Measurements from ENCODE around the gene TRIM15. TPM values are rescaled to one million over a fixed set of nuclear protein-coding genes. Genes with fewer than 3 reads are reported as not detected.

TRIM15 gene
- total RNA-seq, 1 experiment from 2014 or later, result 0.35 TPM

GRCh38 chr6:30130179-30130679 is 33.1 kb upstream of the TRIM15 start:
- no peak overlapping the region for H3K4me3 Mint-ChIP-seq
- H3K27ac Mint-ChIP-seq, result no peak overlapping the region
- peaks cover 78% of the 10 kb centered on the region for H3K27me3 Mint-ChIP-seq (ENCODE audit: low read depth)
- TF ChIP-seq USF1 (CRISPR knock-in tag; IDR thresholded peaks at IDR 0.05) (no peak), ZNF396 (CRISPR knock-in tag; IDR thresholded peaks at IDR 0.05; ENCODE audit: borderline replicate concordance) (no peak)
- H3K4me1 Mint-ChIP-seq, result peaks cover 17% of the 10 kb centered on the region
- no peak for ATAC-seq
- H3K9me3 Mint-ChIP-seq, result no peaks in the 10 kb centered on the region
- no peaks in the 10 kb centered on the region for H3K36me3 Mint-ChIP-seq
- ChIA-PET POLR2A (interaction anchor here (1.1 kb wide), 1 partner anchor 27 kb away, joined by 3 read pairs; no protein-coding TSS in a partner anchor), CTCF (interaction anchor here (0.8 to 13.4 kb wide), 14 partner anchors 9 to 278 kb away, joined by 3 to 389 read pairs (median 5); partner anchors contain the start of gene TRIM39)
- no peak for DNase-seq (ENCODE audit: low spot score)

- Mint-ChIP-seq H3K4me1 (peaks cover 17% of the 10 kb centered on the region), H3K4me3 (peak overlapping the region; percentile 37; the same call in 1 of the 2 replicates), H3K9me3 (no peaks in the 10 kb centered on the region), H3K27me3 (ENCODE audit: low read depth) (peaks cover 69% of the 10 kb centered on the region), H3K27ac (no peak overlapping the region), H3K36me3 (no peaks in the 10 kb centered on the region)
- ATAC-seq (peak; percentile 62), DNase-seq (ENCODE audit: low spot score) (peak; percentile 58)
- POLR2A ChIA-PET, result interaction anchor here (1.1 kb wide), 1 partner anchor 28 kb away, joined by 3 read pairs; no protein-coding TSS in a partner anchor
- TF ChIP-seq SMAD3 (CRISPR knock-in tag; IDR thresholded peaks at IDR 0.05; ENCODE audit: borderline replicate concordance), result no peak
- TF ChIP-seq CTCF (IDR thresholded peaks at IDR 0.05), result peak; percentile 94
- 0 out of 2 replicates have a peak, but pooled peaks have one; percentile 43 for TF ChIP-seq HMGXB4 (CRISPR knock-in tag; IDR thresholded peaks at IDR 0.05)
- CTCF ChIA-PET, result interaction anchor here (0.5 to 13.4 kb wide), 41 partner anchors 8 to 279 kb away, joined by 3 to 389 read pairs (median 4); partner anchors contain the start of genes PPP1R11, TRIM26, TRIM31 and TRIM39
These were observed 32.2 kb upstream of the TRIM15 start for GRCh38 chr6:30130887-30131862.

GRCh38 chr6:30131947-30132497 is 31.3 kb upstream of the TRIM15 start:
- POLR2A ChIA-PET, result no interaction called here
- Mint-ChIP-seq H3K4me1 (peaks cover 14% of the 10 kb centered on the region), H3K36me3 (no peaks in the 10 kb centered on the region), H3K27ac (no peak overlapping the region), H3K27me3 (ENCODE audit: low read depth) (peaks cover 60% of the 10 kb centered on the region), H3K9me3 (no peaks in the 10 kb centered on the region), H3K4me3 (no peak overlapping the region)
- DNase-seq (ENCODE audit: low spot score) (no peak), ATAC-seq (no peak)
- CTCF ChIA-PET, result interaction anchor here (0.8 to 13.4 kb wide), 18 partner anchors 7 to 281 kb away, joined by 3 to 389 read pairs (median 8); partner anchors contain the start of gene TRIM26
- no peak for TF ChIP-seq USF2 (CRISPR knock-in tag; IDR thresholded peaks at IDR 0.05)
- TF ChIP-seq USF1 (CRISPR knock-in tag; IDR thresholded peaks at IDR 0.05), result no peak
- no peak for TF ChIP-seq JAZF1 (CRISPR knock-in tag; IDR thresholded peaks at IDR 0.05)
- no peak for TF ChIP-seq ZNF263 (CRISPR knock-in tag; IDR thresholded peaks at IDR 0.05; ENCODE audit: low read depth)
- no peak for TF ChIP-seq ATF6 (CRISPR knock-in tag; IDR thresholded peaks at IDR 0.05)
- no peak for TF ChIP-seq ZBTB43 (CRISPR knock-in tag; IDR thresholded peaks at IDR 0.05)
- no peak for TF ChIP-seq TP53 (CRISPR knock-in tag; IDR thresholded peaks at IDR 0.05)
- TF ChIP-seq CREM (CRISPR knock-in tag; IDR thresholded peaks at IDR 0.05), result no peak
- no peak for TF ChIP-seq ZNF425 (CRISPR knock-in tag; conservative IDR thresholded peaks at IDR 0.05)
- no peak for TF ChIP-seq SOX15 (CRISPR knock-in tag; IDR thresholded peaks at IDR 0.05)
